D721Med (cell line): ENCODE data around the gene PIK3R4.

Experiments
- DNase-seq: peaks from one replicate; pipeline ENCODE4 v3.0.0; 2011; ENCODE audit warnings: low spot score; ENCODE audit not compliant: insufficient read length
- FAIRE-seq: peaks from 2 replicates; lab custom pipeline; 2011; peaks lifted over from hg19 to GRCh38; lab: Jason Lieb, UNC
- CTCF ChIP-seq: IDR thresholded peaks from 2 replicates; pipeline ENCODE4 v1.5.1; 2012; ENCODE audit warnings: mild to moderate bottlenecking, control low read depth; ENCODE audit not compliant: insufficient read depth; ENCODE audit errors: missing control alignments

Gene PIK3R4

DNA sequence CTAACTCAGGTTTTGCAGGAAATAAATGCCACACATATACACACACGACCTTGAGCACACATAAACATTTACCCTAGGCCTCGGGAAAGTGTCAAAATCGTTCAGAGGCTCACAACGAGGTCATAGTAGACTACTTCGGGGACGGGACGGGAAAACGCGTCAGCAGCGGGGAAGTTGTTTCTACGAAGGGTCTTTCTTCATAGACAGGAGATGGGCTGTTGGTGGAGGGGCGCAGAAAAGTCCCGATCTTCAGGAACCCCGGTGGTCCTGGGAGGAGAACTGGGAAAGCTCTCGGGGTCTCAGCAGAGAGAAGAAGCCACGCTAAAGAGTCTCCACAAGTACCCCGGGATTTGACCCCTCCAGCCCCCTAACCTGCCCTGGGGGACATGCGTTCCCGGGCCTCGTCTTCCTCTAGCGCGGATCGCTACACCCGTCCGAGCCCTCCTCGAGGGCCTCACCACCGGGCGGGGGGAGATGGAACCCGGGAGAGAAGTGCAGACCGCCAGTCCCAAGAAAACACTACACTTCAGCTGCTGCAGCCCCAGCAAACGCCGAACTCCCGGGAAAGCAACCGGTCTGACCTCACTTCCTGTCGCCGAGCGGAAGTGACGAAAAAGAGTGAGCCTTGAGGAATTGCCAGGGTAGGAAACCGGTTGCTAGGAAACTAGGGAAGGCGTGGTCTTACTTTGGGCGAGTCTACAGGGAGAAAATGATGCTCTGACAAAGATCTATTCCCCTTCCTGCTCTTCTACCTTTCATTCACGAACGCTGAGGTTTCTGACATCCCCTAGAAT lies at the start of gene PIK3R4:
Gene PIK3R4 (minus strand): TSS at position 584 of the 794 bp plus-strand sequence. CDS start 1,611 bp downstream, outside the sequence.
- FAIRE-seq (peak; percentile 96), DNase-seq (peak; percentile 70)
- TF ChIP-seq CTCF = no peak

DNA sequence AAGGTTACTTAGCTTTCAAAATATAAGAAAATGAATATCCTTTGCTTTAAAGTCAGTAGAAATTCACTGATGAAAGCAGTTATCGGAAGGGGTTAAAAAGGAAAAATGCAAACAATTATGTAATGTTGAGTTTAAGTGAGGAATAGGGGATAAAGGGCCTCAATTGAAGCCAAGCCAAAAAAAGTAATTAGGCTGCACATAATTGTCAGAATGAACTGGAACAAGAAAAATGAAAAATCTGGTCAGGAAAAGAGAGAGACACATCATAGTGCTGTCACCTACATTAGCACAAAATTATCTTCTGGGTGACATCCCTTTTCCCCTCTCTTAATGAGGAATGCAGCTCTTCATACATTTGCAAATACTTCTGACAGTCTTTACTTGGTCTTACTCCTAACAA lies 48.8 kb upstream of the PIK3R4 start:
- FAIRE-seq = no peak
- no peak for TF ChIP-seq CTCF
- no peak for DNase-seq

- DNase-seq = no peak
- TF ChIP-seq CTCF = no peak
- no peak for FAIRE-seq
These were observed 45.6 kb upstream of the PIK3R4 start for GRCh38 chr3:130792246-130792645.

DNA sequence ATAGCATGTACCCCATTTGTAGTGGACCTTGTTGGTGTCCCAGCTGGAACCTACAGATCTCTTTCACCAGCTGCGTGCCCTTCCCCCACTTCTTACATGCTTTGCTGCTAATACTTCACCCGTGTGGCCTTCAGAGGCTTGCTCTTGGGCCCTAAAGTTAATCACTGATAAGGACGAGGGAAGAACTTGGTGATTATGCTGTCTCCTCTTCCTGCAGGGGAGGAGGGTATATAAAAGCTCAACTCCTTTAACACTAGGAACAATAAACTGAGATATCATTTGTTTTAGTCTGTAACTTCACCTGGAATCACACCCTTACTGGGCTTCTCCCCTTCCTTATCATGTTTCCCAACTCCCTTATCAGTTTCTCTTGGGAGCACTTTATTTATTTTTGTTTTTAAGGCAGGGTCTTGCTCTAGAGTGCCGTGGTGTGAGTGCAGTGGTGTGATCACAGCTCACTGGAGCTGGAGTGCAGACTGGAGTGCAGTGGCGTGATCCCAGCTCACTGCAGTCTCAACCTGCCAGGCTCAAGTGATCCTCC lies 43.2 kb upstream of the PIK3R4 start:
- DNase-seq (no peak), FAIRE-seq (no peak)
- no peak for TF ChIP-seq CTCF

GRCh38 chr3:130787422-130788068 lies 40.9 kb upstream of the PIK3R4 start:
- FAIRE-seq (no peak), DNase-seq (no peak)
- no peak for TF ChIP-seq CTCF

GRCh38 chr3:130786306-130786705 lies 39.7 kb upstream of the PIK3R4 start:
- no peak for DNase-seq
- FAIRE-seq = no peak
- no peak for TF ChIP-seq CTCF
